GM18498 (cell line): ENCODE data around the gene STK16.
"Not testable (repeated sequence)": the region's sequence is repeated elsewhere in the genome, so short reads cannot be mapped to it uniquely, and the experiment has no call there.

Experiments
- ATAC-seq: cut with Tn5 transposase; IDR thresholded peaks from one replicate; pipeline ENCODE4 v1.9.1; 2021; ENCODE audit warnings: mild to moderate bottlenecking, moderate library complexity; ENCODE audit not compliant: unreplicated experiment

Gene STK16

DNA sequence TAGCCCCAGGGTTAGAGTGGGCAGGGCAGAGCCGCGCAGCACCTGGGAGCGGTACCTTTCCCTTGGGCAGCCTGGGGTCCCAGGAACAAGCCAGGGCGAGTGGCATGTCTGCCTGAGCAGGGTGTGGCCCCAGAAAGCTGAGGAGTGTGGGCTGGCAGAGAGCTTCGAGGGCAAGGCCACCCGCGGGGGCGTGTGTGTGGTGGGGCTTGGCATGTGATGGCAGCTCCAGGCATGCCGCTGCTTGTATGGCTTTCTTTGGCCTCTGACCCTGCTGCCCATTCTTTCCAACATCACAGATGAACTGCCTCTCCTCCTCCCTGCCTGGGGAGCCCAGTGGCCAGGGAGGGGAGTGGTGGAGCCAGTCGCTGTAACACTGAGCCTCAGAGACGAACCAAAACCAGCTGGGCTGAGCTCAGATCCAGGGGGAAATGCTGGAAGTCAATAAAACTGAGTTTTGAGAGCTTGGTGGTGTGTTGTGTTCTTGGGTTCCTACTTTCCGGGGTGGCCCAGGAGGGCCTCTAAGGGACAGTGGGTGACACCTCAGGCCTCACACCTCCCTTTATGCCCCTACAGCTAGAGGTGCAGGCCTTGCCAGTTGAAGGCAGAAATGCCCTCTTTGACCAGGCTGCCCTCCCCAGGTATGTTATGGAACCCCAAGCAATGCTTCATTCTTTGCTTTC, 41.3 kb downstream of the STK16 start:
- ATAC-seq, result no peak

GRCh38 chr2:219287116-219287440, 41.8 kb downstream of the STK16 start:
- not testable (repeated sequence) for ATAC-seq

DNA sequence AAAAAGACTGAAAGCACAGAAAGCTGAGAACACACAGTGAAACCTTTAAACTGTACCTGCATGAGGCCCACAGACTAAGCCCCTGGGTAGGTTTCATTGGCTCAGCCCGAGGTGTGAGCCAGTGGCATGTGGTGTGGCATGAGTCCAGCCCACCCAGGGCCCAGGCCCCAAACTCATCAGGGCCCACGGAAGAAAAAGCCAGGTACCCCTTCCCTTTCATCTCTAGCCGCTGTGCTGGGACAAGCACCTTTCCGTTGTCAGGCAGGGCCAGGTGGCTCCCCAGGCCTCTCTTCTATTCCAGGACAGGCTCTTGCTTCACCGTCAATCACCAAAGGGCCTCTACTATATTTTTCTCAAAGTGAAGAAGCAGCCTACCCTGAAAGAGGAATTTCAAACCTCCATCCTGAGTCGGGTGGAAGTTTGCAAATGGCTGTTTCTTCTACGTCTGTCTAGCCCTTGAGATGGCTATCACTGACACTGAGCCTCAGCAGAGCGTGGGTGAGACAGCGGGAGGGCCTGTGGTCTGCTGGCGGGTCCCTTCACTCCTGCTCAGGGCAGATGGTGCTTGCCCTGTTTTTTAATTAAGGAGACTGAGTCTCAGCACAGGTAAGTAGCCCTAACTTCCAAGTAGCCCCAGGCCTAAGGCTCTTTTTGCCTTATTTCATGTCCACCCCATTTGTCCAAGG, 42.4 kb downstream of the STK16 start:
- no peak for ATAC-seq

DNA sequence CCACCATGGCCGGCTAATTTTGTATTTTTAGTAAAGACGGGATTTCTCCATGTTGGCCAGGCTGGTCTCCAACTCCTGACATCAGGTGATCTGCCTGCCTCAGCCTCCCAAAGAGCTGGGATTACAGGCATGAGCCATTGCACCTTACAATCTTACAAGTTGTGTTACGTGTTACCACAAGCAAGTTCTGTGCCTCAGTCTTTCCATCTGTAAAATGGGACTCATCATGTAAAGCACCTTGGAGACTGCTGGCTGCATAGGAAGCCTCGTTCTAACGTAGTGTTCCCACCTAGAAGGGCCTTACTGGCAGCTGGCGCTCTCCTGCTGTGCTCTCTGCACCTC, 43.9 kb downstream of the STK16 start:
- ATAC-seq, result no peak

GRCh38 chr2:219289537-219290361, 44.5 kb downstream of the STK16 start:
- ATAC-seq, result no peak

GRCh38 chr2:219290381-219291171, 45.3 kb downstream of the STK16 start:
- ATAC-seq, result no peak

GRCh38 chr2:219291394-219291793, 46.1 kb downstream of the STK16 start:
- no peak for ATAC-seq

DNA sequence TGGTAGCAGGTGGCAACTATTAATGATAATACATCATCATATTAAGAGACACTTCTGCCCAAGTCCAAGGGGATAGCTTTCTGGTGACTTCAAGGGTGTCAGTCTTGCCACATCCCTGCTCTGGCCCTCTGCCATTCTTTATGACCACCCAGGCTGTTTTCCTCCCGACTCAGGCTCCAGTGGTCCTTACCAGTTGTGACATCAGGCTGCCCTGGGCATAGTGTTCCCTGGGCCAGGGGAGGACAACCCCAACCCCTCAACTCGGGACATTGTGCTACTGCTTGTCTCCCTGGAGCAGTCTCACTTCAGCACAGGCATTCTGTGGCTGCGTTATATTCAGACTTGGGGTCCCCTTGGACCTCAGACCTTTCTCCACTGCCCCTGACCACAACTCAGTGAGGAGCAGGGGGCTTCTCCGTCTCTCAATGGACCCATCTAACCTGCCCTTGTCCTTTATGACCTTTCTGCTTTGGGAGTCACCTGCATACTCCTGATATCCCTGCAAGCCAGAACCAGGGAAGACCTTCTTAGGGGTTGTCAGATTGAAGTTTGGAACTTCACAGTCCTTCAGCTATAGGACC, 46.7 kb downstream of the STK16 start:
- no peak for ATAC-seq

GRCh38 chr2:219292616-219293015, 47.3 kb downstream of the STK16 start:
- ATAC-seq, result no peak

DNA sequence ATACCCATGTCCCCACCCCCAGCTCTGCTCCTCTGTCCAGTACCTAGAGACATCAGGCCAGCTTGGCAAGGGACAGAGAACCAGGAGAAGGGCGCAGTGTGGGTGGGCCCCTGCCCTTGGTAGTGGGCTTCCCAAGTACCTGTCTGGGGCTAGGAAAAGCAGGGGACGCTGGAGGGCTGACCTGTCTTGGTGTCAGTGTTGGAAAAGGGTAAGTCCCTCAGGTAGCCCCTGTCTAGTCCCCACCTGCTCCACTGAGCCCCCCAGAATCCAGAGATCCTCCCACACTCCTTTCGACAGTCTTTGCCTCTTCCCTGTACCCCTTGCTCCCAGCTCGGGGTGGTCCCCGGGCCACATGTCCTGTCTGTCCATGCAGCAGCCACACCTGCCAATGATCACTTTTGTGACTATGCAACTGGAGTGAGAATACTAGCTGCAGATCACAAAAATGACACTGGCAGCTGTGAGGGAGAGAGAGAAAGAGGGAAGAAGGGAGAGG, 48.5 kb downstream of the STK16 start:
- no peak for ATAC-seq

- ATAC-seq, result peak; percentile 92
Observed at GRCh38 chr2:219294356-219295351, 49.4 kb downstream of the STK16 start.

DNA sequence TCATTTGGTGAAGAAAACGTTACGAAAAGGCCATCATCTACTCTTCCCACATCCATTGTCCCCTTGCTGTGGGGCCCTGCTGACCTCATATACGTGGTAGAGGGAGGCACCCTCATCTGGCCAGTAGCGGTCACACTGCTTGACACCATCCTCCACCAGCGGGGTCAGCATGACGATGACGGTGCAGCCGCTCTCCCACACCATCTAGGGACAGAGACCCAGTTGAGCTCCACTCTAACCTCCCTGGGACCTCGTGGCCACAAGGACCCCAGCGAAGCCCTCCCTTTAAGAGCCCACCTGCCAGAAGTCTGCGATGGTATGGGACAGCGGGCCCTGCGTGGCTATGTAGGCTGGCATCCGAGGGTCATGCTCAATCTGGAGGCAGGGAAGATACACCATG, 50.9 kb downstream of the STK16 start:
- no peak for ATAC-seq

GRCh38 chr2:219296631-219297391, 51.5 kb downstream of the STK16 start:
- no peak for ATAC-seq

DNA sequence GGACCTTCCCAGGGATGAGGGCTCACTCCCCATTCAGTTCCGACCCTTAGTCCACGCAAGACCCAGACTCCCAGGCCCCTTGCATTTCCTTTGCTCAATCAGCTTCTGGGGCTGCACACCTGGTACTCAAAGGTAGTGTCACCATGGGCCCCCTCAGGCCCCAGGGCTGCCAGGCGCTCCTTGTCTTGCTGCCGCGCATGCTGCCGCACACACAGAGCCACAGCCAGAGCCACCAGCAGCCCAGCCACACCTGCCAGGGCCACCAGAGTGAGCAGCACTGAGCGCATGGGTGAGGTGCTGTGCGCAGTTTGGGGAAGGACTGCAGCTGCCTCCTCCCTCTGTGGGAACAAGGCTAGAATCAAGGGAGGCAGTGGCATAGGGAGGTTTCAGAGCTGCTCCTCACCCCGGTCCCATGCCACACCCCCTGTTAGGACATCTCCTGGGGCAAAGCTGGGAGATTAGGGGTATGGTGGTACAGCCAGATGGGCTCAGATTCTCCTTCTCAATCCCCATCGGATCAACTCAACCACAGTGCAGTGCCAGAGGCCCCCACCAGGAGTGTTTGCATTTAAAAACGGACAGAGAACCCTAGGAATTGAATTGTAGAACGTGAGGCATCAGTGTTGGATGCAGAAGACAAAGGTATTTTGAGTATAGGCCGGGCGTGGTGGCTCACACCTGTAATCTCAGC, 52.6 kb downstream of the STK16 start:
- ATAC-seq, result no peak

DNA sequence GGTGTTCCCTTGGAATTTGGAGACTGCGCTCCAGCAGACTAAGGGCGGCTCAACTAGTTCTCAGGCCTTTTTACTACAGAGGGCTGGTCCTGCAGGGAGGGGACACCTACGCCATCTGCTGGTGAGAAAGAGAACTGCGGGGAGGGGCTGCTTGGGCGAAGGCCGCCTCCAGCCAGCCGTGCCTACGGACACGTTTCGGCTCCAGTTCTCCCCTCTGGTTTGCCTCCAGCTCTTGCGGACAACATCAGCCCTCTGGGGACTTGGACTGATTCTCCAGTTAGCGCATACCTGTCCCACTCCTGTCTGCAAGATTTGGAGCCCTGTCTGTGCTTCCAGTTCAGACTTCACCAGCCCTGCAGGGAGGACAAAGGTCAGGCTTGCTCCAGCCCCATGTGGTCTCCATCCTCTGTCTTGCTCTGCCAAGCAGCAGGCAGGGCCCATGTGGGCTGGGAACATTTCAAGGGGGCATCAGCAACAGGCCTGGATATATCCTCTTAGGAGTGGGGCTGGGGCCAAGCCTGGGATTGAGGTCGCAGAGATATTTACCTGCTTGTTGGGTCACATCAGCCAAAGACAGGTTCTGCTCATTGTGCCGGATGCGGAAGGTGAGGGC, 53.6 kb downstream of the STK16 start:
- ATAC-seq, result peak; percentile 53

GRCh38 chr2:219299372-219299760, 54.1 kb downstream of the STK16 start:
- no peak for ATAC-seq
